NCI-H1092 (cell line): Measurements from ENCODE around the gene OTOP2.
"Not testable (repeated sequence)": the region's sequence is repeated elsewhere in the genome, so short reads cannot be mapped to it uniquely, and the experiment has no call there.

Source experiments
- DNase-seq: peaks from one replicate; lab custom pipeline; 2025; lab: John Stamatoyannopoulos, UW

Gene OTOP2

DNA sequence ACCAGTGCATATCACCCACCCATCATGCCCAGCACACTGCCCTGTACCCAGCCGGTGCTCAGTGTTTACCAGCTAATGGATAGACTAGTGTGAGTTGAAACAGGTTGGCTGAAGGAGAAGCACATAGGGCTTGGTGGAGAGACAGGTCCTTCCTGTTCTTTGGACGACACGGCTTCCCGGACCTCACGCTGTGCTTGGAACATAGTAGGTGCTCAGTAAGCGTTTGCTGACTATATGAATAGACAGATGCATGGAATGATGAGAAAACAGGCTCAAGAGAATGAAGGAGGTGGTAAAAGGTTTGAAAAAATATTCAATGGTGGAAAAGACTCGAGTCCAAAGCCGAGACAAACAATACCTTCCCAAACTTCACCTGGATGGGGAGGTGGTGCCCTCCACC lies 23.9 kb upstream of the OTOP2 start:
- DNase-seq, result no peak

DNA sequence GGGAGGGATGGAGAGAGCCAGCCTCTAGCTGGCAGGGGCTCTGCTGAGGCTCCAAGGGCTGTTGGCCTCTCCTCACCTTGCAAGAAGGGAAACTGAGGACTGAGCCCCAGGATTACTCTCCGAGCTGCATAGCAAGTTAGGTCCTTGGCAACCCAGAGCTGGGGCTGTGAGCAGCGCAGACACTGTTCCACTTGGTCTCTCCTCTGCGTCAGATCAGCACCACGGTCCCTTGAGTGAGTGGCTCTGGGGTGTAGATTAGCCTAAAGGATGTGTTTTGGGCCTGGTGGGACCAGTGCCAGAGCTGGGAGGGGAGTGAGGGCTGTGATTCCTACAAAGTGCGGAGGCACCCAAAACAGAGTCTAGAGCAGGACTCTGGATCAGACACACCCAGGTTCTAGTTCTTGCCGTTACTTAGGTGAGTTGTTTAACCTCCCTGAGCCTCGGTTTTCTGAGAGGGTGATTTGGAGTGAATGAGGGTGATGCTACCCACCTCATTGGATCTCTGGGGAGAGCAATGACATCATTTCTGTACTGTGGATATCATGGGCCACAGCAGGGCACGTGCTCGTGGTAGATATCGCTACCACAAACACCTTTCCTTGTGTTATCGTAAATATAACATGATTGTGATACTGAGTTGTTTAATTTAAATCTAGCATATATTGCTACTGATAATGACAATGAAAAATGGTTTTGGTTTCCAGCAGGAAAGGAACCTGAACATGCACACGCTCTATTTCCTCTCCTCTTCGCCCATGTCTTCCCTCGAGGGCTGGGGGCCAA lies 22.5 kb upstream of the OTOP2 start:
- no peak for DNase-seq

DNA sequence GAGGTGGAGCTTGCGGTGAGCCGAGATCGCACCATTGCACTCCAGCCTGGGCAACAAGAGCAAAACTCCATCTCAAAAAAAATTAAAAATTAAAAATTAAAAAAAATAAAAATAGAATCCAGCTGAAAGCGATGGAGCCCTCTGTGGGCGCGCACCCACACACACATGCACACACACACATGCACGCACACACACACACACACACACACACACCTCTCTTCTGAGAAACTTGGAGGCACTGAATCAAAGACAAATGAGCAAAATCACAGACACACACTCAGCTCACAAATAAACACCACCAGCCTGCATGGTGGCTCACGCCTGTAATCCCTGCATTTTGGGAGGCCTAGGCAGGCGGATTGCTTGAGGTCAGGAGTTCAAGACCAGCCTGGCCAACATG lies 21.0 kb upstream of the OTOP2 start:
- no peak for DNase-seq

DNA sequence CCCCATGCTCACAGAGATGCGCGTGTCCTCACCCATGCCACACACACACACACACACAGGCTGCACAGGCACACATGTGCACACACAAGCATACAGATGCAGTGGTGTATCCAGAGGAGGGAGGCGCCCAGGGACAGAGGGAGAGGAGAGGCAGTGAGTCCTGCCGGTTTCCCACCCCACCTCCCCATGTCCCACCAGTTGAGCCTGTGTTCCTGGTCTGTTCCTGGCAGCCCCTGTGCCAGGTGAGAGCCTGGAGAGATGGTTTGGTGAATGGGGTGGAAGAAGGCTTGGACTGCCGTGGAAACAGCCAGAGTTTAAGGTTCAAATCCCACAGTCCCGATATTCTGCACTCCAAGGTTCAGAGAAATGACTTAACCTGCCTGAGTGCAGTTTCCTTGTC lies 20.4 kb upstream of the OTOP2 start:
- DNase-seq, result no peak

DNA sequence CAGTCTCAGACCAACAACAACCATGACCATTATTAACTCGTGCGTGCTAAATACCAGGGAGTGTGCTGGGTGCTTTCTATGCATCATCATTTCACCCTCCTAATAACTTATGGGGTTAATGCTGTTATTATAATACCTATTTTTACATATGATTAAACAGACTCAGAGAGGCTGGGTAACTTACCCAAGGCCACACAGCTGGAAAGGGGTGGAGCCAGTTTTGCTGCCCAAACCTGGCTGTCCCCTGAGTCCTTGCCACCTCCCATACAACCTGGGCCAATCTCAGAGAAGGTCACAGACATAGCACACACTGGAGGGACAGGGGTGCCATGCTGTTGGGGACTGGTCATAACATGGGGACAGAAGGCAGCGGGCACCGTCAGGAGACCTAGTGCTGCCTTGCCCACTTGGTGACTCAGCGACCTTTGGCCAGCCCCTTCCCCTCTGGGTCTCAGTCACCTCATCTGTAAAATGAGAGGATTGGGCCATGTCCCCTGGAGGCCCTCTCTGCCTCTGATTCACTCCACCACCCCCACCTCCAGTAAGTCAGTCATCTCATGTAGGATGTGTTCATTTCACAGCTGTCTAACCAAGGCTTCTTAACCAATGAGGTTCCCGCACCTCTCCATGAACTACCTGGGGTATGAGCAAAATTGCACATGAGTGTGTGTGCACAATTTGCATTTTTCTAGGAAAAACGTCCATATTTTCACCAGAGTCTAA lies 19.2 kb upstream of the OTOP2 start:
- no peak for DNase-seq

DNA sequence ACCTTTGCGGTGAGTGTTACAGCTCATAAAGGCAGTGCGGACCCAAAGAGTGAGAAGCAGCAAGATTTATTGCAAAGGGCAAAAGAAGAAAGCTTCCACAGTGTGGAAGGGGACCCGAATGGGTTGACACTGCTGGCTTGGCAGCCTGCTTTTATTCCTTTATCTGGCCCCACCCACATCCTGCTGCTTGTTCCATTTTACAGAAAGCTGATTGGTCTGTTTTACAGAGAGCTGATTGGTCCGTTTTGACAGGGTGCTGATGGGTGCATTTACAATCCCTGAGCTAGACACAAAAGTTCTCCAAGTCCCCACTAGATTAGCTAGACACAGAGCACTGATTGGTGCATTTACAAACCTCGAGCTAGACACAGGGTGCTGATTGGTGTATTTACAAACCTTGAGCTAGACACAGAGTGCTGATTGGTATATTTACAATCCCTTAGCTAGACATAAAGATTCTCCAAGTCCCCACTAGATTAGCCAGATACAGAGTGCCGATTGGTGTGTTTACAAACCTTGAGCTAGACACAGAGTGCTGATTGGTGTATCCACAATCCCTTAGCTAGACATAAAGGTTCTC lies 17.8 kb upstream of the OTOP2 start:
- not testable (repeated sequence) for DNase-seq

DNA sequence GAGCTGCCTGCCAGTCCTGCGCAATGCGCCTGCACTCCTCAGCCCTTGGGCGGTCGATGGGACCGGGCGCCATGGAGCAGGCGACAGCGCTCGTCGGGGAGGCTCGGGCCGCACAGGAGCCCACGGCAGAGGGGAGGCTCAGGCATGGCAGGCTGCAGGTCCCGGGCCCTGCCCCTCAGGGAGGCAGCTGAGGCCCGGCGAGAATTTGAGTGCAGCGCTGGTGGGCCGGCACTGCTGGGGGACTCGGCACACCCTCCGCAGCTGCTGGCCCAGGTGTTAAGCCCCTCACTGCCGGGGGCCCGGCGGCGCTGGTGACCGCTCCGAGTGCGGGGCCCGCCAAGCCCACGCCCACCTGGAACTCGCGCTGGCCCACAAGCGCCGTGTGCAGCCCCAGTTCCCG lies 17.1 kb upstream of the OTOP2 start:
- no peak for DNase-seq

DNA sequence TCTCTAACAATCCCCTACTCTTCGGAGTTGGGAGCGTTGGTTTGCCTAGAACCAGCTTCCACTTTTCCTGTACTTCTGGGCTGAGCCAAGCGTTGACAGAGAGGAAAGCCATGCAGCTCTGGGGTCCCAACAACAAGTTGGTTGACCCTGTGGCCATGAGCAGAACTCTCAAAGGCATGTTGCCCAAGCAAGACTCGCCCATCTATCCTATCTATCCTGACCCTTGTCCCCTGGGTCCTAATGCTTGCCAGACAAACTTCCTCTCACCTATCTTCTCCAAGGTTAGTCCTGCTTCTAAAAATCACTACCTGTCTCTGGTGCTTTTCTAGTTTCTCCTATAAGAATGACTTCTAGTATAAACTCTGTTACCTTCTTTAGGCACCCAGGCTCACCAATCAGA lies 15.0 kb upstream of the OTOP2 start:
- not testable (repeated sequence) for DNase-seq

DNA sequence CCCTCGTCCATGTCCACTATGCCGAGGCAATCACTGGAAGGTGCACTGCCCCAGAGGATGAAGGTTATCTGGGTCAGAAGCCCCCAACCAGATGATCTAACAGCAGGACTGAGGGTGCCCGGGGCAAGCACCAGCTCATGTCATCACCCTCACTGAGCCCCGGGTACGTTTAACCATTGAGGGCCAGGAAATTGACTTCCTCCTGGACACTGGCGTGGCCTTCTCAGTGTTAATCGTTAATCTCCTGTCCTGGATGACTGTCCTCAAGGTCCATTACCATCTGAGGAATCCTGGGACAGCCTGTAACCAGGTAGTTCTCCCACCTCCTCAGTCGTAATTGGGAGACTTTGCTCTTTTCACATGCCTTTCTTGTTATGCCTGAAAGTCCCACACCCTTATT lies 12.7 kb upstream of the OTOP2 start:
- not testable (repeated sequence) for DNase-seq

DNA sequence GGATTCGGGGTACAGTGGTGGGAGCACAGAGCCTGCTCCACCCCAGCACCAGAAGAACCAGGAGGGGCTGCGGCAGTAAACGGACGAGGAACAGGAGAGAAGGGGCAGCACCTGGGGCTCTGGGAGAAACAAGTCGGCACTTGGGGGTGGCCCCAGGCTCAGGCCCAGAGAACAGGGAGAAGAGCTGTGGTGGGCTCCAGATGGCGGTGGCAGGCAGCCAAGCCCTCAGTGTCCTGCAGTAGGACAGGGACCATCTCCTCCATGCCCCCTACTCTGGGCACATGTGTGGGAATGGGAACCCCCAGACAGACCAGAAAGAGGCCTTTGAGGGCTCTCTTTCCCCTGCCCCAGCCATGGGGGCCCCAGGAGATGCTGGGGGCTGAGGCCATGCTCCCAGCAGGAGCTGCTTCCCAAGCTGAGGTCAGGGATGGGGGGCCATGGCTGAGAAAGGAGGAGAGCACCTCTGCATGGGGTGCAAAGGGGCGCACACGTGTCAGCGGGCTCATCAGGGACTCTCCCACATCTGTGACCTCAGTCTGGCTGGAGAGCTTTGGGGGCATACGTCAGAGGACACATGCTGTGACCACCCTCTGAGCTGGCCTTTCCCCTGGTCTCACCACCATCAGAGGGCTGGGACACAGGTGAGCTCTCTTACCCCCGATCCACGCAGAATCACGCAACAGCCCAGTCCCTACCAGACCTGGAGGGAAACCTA lies 7.8 kb upstream of the OTOP2 start:
- no peak for DNase-seq

DNA sequence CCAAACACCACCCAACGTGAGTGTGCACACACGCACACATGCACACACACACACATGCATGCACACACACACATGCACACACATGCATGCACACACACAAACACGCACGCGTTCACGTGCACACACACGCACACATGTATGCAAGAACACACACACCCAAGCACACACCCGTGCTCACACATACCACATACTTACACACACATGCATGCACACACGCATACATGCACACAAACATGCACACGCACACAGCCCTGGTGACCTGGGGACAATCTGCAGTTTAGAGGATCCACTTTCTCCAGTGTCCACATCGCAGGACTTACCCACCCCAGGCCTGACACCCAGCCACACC lies 7.2 kb upstream of the OTOP2 start:
- no peak for DNase-seq

DNA sequence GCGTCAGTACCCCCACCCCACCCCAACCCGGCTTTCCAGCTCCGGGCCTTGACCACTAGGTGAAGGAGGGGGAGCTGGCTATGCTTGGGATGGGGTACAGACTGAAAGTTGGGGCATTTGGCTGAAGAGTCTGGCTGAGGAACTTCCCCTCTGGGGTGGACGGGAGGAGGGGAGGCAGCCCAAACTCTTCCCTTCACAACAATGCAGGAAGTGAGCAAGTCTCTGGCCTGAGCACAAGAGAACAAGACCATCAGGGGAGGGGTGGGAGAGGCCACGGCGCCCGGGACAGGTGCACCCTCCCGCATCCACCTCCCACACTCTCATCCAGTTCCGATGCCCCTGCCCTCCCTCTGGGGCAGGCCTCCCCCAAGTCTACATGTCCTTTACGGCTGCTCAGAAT lies 6.6 kb upstream of the OTOP2 start:
- DNase-seq, result no peak

DNA sequence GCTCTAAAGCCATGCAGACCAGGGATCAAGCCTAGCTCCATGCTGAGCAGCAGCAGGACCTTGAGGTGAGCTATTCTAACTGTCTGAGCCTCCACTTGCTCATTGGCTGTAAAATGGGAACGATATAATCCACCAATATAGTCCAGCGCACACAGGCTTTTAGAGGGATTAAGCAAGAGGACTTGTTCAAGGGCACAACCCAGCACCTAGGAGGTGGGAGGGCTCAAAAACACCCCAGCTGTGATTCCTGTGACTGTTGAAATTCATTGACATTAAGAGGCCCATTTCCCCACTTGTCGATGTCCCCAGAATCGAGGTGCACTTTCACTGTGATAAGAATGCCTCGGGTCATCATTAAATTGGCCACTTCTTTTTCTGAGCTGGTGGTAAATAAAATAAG lies 5.2 kb upstream of the OTOP2 start:
- DNase-seq, result no peak

DNA sequence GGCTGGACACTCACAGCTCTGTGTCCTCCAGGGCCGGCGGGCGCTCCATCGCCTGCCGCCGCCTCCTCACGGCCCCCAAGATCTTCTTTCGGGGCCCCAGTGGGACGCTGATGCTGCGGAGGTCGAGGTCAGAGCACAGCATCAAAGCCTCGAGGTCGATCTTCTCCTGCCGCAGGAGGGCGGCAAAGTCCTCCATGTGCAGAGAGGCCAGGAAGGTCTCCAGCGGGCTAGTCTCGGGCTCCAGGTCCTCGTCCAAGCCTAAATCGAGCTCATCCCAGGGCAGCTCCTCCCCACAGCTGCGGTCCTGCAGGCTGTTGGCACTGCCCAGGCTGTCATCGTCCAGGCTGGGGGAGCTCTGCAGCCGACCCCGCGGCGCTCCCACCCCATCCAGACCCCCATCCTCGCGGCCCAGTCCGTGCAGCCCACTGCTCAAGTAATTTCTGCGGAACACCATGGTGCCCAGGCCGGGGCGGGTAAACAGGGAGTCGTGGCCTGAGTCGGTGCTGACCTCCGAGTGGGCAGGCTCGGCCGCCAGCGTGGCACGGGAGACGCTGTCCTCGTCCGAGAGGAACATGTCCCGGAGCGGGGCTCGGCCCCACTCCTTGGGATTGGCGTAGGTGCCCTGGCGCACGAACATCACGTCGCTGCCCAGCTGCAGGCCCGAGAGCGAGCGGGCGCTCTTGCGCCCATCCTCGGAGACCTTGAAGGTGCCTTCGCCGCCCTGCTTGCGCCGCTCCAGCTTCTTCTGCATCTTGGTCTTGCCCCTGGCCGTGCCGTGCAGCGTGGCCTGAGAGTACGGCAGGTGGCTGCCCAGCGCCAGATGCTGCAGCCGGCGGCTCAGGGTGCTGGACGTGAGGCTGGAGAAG lies 4.4 kb upstream of the OTOP2 start:
- no peak for DNase-seq

DNA sequence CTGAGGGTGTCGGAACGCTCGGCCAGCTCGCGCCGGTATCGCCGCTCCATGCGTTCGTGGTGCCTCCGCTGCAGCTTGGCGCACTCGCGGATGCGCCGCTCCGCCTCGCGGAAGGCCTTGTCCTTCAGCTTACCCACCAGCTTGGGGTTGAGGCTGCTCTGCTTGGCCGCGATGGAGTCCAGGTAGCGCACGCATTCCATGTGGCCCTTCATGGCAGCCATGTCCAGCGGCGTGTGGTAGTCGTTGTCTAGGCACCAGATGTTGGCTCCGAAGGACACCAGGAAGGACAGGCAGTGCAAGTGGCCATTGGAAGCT lies 3.8 kb upstream of the OTOP2 start:
- DNase-seq, result no peak

DNA sequence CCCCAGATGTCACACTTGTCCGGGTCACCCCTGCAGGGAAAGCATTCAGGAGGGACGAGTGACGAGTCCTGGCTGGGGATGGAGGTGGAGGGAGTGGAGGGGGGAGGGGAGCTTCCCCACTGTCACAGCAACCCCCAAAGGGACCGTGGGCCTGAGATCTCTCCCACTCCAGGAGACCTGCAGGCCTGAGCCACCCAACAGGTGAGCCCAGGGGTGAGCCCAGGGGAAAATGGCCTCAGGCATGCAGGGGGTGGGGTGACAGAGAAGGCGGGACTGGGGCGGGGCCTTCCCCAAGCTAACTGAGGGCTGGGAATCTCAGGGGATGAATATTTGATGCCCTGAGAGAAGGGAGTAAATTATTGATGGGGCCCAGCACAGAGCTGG lies 3.4 kb upstream of the OTOP2 start:
- no peak for DNase-seq

DNA sequence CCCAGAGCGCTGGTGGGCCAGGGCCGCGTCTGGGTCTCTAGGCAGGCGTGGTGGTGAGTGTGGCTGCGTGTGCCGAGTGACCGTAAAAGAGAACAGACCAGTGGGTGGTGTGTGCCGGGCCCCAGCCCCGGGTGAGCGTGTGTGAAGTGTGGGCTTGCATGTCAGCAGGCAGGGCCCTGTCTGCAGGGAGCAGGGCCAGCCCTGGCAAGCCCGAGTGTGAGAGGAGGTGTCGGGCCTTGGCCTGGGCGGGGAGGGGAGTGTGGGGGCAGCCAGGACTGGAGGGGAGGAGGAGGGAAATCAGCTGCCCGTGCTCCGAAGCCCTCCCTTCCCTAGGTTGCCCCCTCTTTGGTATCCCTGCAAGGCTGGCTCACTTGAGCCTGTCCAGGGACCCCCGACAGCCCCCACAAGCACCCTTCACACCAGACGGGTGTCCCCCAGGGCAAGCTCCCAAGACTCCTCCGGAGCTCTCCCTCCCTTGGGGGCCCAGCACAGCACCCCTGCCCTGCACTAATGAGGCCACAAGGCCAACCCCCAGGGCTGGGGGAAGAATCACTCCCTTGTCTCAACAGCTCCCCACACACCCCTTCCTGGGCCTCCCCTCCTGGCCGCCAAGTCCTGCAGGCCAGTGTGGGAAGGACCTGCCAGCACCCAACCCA lies 2.9 kb upstream of the OTOP2 start:
- DNase-seq, result no peak

DNA sequence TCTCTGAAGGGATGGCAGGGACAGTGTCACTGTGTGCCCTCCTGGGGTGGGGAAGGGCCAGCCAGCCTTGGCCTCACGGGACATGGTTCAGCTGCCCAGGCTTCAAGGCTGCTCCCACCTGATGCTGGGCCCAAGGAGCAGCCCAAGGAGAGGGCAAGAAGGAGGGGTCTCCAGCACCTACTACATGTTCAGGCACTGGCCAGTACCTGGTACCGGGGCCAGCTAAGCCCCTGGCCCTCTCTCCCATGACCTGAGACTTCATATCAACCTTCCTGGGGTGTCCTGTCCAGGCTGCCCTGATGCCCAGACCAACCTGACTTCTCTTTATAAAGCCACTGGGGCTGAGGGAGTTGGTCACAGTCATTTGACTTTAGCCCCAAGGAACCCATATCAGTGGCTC lies 2.3 kb upstream of the OTOP2 start:
- no peak for DNase-seq

DNA sequence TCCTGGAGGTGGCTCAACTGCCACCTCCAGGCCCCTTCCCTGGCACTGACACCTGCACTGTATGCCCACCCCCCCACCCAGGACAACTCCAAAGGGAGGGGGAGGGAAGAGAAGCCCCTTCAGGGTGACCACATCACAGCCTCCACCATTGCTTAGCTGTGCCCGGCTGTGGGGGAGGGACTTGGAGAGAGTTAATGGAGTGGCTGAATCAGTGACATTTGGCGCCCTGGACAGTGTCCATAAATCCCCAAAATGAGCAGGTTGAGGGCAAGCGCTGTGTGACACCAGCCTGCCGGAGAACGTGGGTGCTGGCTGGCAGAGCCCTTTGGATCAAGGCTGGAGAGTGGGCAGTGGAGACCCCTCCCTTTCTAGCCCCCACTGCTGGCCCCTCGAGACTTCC lies 1.9 kb upstream of the OTOP2 start:
- no peak for DNase-seq

DNA sequence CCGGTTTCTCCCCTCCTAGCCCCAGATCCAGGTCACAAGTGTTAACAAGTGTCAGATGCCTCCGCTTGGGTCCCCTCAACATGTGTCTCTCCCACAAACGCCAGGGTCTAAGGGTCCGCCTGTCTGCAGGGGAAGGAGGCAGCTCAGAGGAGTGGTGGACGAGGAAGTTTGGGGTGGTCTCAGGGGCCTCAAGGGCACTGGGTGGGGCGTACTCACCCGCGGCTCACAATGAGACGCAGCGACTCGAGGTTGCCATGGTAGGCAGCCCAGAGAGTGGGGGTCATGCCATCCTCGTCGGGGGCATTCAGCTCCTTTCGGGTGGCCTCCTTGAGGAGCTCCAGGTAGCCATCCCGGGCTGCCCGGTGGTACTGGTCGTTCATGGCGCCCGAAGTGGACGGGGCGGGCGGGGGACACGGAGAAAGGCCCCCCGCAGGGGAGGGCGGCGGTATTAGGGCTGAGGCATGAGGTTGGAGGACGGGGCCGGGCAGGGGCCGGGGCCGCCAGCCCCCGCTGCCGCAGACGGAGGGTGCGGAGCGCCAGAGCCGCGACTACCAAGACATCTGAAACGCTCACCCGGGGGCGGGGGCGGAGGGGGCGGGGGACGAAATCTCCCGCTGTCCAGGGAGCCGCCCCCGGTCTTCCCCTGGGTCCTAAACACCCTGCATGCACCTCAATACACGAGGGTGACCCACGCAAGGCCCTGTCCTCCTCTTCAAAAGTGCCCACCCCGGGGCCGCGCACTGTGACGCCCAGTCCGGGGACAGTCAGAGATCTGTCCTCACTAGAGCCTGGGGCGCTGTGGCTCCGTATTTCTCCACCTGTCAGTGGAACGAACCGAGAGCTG lies 1.2 kb upstream of the OTOP2 start, which contains the start of gene USH1G:
TSS of gene USH1G (minus strand) at position 562 of the 844 bp plus-strand sequence. CDS start at position 380, 182 bp downstream.
- no peak for DNase-seq
